Smooth muscle cell (in vitro differentiated cells): ENCODE results near the gene LDLRAD4. TPM values are rescaled to one million over a fixed set of nuclear protein-coding genes. Genes with fewer than 3 reads are reported as not detected.

ENCODE experiments used
- DNase-seq: peaks from one replicate; lab custom pipeline; 2025; ENCODE audit not compliant: unreplicated experiment; lab: John Stamatoyannopoulos, UW
- H2AFZ ChIP-seq: fragments of 200-600 bp; sonication (generic); 2 replicates; pipeline ENCODE4 v1.6.0; 2016; ENCODE audit warnings: antibody characterized with exemption, low read depth, mild to moderate bottlenecking
- H3F3A ChIP-seq: fragments of 200-600 bp; sonication (generic); 2 replicates; pipeline ENCODE4 v1.6.0; 2017; ENCODE audit warnings: antibody characterized with exemption, low read depth
- H3K27ac ChIP-seq: fragments of 200-600 bp; sonication (generic); 2 replicates; pipeline ENCODE4 v1.5.1; 2016; ENCODE audit warnings: low read depth, mild to moderate bottlenecking
- H3K27me3 ChIP-seq: fragments of 200-600 bp; sonication (generic); 2 replicates; pipeline ENCODE4 v1.6.1; 2016; ENCODE audit warnings: low read depth, mild to moderate bottlenecking
- H3K36me3 ChIP-seq: fragments of 200-600 bp; sonication (generic); 2 replicates; pipeline ENCODE4 v1.5.1; 2016; ENCODE audit warnings: low read depth
- H3K4me1 ChIP-seq: fragments of 200-600 bp; sonication (generic); 2 replicates; pipeline ENCODE4 v1.5.1; 2016; ENCODE audit warnings: low read depth
- H3K4me2 ChIP-seq: fragments of 200-600 bp; sonication (generic); 2 replicates; pipeline ENCODE4 v1.6.0; 2016; ENCODE audit warnings: mild to moderate bottlenecking
- H3K4me3 ChIP-seq: fragments of 200-600 bp; sonication (generic); 2 replicates; pipeline ENCODE4 v1.5.1; 2016; ENCODE audit warnings: mild to moderate bottlenecking
- H3K79me2 ChIP-seq: fragments of 200-600 bp; sonication (generic); 2 replicates; pipeline ENCODE4 v1.6.0; 2016; ENCODE audit warnings: low read depth, mild to moderate bottlenecking
- H3K9ac ChIP-seq: fragments of 200-600 bp; sonication (generic); 2 replicates; pipeline ENCODE4 v1.6.0; 2016; ENCODE audit warnings: low read depth
- H3K9me3 ChIP-seq: fragments of 200-600 bp; sonication (generic); replicated peaks from 2 replicates; pipeline ENCODE4 v1.5.1; 2016; ENCODE audit warnings: low read depth
- H4K20me1 ChIP-seq: fragments of 200-600 bp; sonication (generic); 2 replicates; pipeline ENCODE4 v1.6.0; 2016; ENCODE audit warnings: low read depth
- CTCF ChIP-seq: fragments of 200-600 bp; sonication (generic); IDR thresholded peaks from 2 replicates; pipeline ENCODE4 v1.5.1; 2017; ENCODE audit warnings: borderline replicate concordance, mild to moderate bottlenecking, antibody characterized with exemption; ENCODE audit not compliant: insufficient read depth, poor library complexity, severe bottlenecking
- whole genome bisulfite sequencing: methylation state at CpG from one replicate; pipeline ENCODE4 v1.1.7; 2016; ENCODE audit warnings: low lambda C conversion rate; 5-methylcytosine and 5-hydroxymethylcytosine counted together
- polyA plus RNA-seq: library from polyadenylated mRNA; unstranded; fragments of >200 nt; fragmentation: Nextera tagmentation; extraction: Ambion mirVana; gene quantifications from 2 replicates; pipeline ENCODE4 v1.2.1, GENCODE V29; 2016
- total RNA-seq: library from RNA; depleted of rRNA; stranded (reverse); fragments of >200 nt; gene quantifications from 2 replicates; pipeline ENCODE4 v1.2.3, GENCODE V29; 2014

LDLRAD4 gene
- total and polyA plus RNA-seq, 2 experiments from 2014 or later = 36.2 to 48.3 TPM

GRCh38 chr18:13229001-13229671 lies 10.6 kb downstream of the LDLRAD4 start:
- 90% methylated on average over 13 of the region's 13 CpGs for WGBS
- Histone ChIP-seq H3K4me1 (no peaks in the 10 kb centered on the region), H3K27ac (no peak overlapping the region), H3K4me2 (no peak overlapping the region), H3K9me3 (no peaks in the 10 kb centered on the region), H3K36me3 (no peaks in the 10 kb centered on the region), H3K27me3 (no peaks in the 10 kb centered on the region), H3K79me2 (peaks cover 100% of the 10 kb centered on the region), H3K4me3 (no peak overlapping the region), H4K20me1 (peaks cover 100% of the 10 kb centered on the region), H3F3A (no peaks in the 10 kb centered on the region), H2AFZ (no peak overlapping the region), H3K9ac (no peak overlapping the region)
- DNase-seq = no peak
- no peak for TF ChIP-seq CTCF

GRCh38 chr18:13231151-13231550 lies 12.6 kb downstream of the LDLRAD4 start:
- 93% methylated on average over 17 of the region's 17 CpGs for WGBS
- H3K4me1 ChIP-seq = peaks cover 9% of the 10 kb centered on the region
- peaks cover 100% of the 10 kb centered on the region for H4K20me1 ChIP-seq

GRCh38 chr18:13232086-13232917 lies 13.7 kb downstream of the LDLRAD4 start:
- Histone ChIP-seq H3K79me2 (peaks cover 94% of the 10 kb centered on the region), H3K27ac (no peak overlapping the region), H3K4me2 (no peak overlapping the region), H3K4me3 (no peak overlapping the region), H2AFZ (no peak overlapping the region), H4K20me1 (peaks cover 100% of the 10 kb centered on the region), H3K9me3 (no peaks in the 10 kb centered on the region), H3K9ac (no peak overlapping the region), H3F3A (no peaks in the 10 kb centered on the region), H3K36me3 (no peaks in the 10 kb centered on the region), H3K27me3 (no peaks in the 10 kb centered on the region), H3K4me1 (peaks cover 9% of the 10 kb centered on the region)
- no peak for DNase-seq
- 91% methylated on average over 37 of the region's 37 CpGs for WGBS
- TF ChIP-seq CTCF = no peak

More at GRCh38 chr18:13231151-13231550, 12.6 kb downstream of the LDLRAD4 start:
- Histone ChIP-seq H2AFZ (no peak overlapping the region), H3K9ac (no peak overlapping the region), H3K9me3 (no peaks in the 10 kb centered on the region), H3K27me3 (no peaks in the 10 kb centered on the region), H3K4me2 (no peak overlapping the region), H3K4me3 (no peak overlapping the region), H3K36me3 (no peaks in the 10 kb centered on the region), H3F3A (no peaks in the 10 kb centered on the region), H3K27ac (no peak overlapping the region), H3K79me2 (peaks cover 94% of the 10 kb centered on the region)
- TF ChIP-seq CTCF = no peak
- no peak for DNase-seq
